KOPT-K1 (cell line): Measurements from ENCODE around the gene UVSSA.

Experiments
- H3K27ac ChIP-seq: fragments of 200-600 bp; sonication (generic); 2 replicates; pipeline ENCODE4 v1.5.1; 2016; ENCODE audit warnings: antibody characterized with exemption, mild to moderate bottlenecking, low read depth, low read length; ENCODE audit not compliant: poor library complexity, severe bottlenecking
- H3K36me3 ChIP-seq: fragments of 200-600 bp; sonication (generic); 2 replicates; pipeline ENCODE4 v1.5.1; 2017; ENCODE audit warnings: antibody characterized with exemption, mild to moderate bottlenecking, low read length, moderate library complexity; ENCODE audit not compliant: insufficient read depth
- H3K9me3 ChIP-seq: fragments of 200-600 bp; sonication (generic); 2 replicates; pipeline ENCODE4 v1.5.1; 2017; ENCODE audit warnings: antibody characterized with exemption, low read length, mild to moderate bottlenecking; ENCODE audit not compliant: insufficient read depth, poor library complexity, severe bottlenecking

The UVSSA gene

DNA sequence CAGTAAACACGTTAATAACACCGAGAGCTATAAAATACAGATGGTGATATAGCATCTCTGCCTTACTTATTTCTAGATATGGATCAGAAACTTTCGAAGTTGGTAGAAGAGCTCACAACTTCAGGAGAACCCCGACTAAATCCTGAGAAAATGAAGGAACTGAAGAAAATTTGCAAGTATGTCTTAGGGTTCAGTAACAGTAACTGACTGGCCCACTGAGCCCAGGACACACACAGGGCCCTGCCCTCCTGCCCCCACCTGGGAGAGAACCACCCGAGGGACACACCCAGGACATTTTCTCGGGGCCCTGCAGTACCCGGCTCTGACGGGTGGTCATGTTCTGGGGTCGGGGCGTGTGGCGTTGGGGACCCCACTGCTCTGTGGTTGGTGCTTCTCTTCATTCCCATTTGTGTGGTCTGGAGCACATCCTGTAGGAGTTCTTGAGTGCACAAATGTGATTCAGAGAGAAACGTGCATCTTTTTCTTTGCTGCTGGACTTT lies 1.1 kb downstream of the UVSSA start:
- H3K36me3 ChIP-seq = peaks cover 4% of the 10 kb centered on the region; the same call in 1 of the 2 replicates
- no peaks in the 10 kb centered on the region for H3K9me3 ChIP-seq
- H3K27ac ChIP-seq = peak overlapping the region; percentile 83

DNA sequence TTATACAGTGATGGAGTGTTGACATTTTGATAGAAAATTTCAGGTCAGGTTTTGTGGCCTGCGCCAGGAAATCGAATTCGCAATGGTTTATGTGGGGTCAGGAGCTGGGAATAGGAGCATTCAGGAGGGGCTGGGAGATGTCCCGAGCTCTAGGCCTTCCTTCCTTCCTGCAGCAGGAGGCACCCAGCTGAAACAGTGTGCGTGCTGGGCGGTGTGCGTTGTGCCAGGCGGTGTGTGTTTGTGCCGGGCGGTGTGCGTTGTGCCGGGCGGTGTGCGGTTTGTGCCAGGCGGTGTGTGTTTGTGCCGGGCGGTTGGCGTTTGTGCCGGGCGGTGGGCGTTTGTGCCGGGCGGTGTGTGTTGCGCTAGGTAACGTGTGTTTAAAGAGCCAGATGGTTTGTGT lies 1.7 kb downstream of the UVSSA start:
- Histone ChIP-seq H3K9me3 (no peaks in the 10 kb centered on the region), H3K27ac (no peak overlapping the region), H3K36me3 (peaks cover 4% of the 10 kb centered on the region; the same call in 1 of the 2 replicates)

DNA sequence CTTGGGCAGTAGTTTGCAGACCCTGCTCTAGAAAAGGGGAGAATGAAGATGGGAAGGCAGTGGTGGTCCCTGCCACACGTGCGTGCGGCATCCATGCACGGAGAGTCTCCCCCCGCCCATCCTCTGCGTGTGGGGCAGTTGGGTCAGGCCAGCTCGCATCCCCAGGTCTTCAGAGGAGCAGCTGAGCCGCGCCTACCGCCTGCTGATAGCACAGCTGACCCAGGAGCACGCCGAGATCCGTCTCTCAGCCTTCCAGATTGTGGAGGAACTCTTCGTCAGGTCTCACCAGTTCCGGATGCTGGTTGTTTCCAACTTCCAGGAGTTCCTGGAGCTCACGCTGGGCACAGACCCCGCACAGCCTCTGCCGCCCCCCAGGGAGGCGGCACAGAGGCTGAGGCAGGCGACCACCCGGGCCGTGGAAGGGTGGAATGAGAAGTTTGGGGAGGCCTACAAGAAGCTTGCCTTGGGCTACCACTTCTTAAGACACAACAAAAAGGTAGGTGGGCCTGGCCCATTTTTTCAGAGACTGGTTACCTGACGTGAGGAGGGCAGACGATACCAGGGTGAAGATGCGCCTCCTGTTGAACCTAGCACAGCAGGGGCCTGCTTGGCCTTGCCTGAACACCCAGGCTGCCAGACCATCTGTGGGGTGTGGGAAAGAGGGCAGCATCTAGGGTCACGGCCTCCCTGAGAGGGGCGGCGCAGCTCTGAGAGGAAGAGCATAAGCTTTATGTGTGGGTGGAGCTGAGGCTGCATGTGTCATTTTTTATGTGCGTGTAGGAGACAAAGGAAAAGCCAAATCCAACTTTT lies 2.6 kb downstream of the UVSSA start:
- Histone ChIP-seq H3K36me3 (peaks cover 4% of the 10 kb centered on the region; the same call in 1 of the 2 replicates), H3K27ac (no peak overlapping the region), H3K9me3 (no peaks in the 10 kb centered on the region)

DNA sequence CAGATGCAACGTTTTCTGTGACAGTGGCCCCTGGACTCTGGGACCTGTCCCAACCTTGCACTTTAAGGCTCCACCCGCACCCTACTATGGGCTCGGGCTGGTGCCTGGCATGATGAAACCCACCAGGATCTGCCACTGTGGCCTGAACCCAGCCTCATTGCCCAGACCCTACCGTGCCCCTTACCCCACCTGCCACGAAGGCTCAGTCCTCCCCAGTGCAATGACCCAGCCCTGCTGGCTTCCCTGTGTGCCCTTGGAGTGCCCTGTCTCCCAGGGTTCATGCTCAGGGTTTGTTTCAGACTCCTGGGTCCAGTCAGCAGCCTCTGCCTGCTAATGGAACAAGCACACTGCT lies 3.1 kb downstream of the UVSSA start:
- H3K9me3 ChIP-seq = no peaks in the 10 kb centered on the region
- H3K36me3 ChIP-seq = peaks cover 4% of the 10 kb centered on the region; the same call in 1 of the 2 replicates
- no peak overlapping the region for H3K27ac ChIP-seq

DNA sequence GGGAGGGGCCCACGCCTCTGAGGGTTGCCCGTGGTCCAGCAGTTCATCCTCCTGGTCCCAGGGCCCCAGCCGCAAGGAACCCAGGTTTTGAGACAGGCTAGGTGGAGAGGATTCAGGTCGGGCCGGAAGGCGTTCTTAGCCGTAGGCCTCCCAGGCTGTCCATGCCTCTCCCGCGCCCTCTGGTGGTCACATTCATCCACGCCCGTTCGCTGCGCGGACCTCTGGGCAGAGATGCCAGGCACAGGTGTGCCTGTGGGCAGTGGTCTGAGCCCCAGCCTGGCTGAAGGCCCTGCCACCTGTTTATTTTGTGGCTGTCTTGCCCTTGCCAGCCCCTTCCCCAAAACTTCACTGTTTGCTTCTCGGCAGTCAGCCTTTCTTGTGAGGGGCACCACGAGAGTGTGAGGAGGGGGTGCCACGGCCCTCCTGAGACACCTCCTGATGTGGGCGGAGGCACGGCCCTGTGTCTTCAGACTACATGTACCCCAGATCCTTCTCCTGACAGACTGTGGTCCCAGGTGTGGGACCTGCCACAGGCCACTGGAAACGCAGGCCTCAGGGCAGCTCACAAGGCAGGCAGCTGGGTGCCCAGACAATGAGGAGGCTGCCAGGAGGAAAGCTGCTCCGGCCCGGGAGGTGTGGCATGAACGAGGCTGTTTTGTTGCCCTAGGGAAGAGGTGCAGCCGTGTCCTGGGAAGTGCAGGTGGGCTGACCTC lies 5.0 kb downstream of the UVSSA start:
- Histone ChIP-seq H3K9me3 (no peaks in the 10 kb centered on the region), H3K36me3 (peaks cover 10% of the 10 kb centered on the region), H3K27ac (no peak overlapping the region)

DNA sequence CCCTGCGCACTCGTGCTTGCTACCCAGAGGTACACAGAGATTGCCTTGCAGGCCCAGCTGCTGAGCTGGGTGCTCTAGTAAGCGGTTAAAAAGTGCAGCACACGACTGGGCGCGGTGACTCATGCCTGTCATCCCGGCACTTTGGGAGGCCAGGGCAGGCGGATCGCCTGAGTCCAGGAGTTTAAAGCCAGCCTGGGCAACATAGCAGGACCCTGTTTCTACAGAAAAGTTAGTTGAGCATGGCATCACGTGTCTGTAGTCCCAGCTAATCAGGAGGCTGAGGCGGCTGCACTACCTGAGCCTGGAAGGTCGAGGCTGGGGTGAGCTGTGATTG lies 5.5 kb downstream of the UVSSA start:
- Histone ChIP-seq H3K27ac (no peak overlapping the region), H3K36me3 (peaks cover 10% of the 10 kb centered on the region), H3K9me3 (no peaks in the 10 kb centered on the region)

DNA sequence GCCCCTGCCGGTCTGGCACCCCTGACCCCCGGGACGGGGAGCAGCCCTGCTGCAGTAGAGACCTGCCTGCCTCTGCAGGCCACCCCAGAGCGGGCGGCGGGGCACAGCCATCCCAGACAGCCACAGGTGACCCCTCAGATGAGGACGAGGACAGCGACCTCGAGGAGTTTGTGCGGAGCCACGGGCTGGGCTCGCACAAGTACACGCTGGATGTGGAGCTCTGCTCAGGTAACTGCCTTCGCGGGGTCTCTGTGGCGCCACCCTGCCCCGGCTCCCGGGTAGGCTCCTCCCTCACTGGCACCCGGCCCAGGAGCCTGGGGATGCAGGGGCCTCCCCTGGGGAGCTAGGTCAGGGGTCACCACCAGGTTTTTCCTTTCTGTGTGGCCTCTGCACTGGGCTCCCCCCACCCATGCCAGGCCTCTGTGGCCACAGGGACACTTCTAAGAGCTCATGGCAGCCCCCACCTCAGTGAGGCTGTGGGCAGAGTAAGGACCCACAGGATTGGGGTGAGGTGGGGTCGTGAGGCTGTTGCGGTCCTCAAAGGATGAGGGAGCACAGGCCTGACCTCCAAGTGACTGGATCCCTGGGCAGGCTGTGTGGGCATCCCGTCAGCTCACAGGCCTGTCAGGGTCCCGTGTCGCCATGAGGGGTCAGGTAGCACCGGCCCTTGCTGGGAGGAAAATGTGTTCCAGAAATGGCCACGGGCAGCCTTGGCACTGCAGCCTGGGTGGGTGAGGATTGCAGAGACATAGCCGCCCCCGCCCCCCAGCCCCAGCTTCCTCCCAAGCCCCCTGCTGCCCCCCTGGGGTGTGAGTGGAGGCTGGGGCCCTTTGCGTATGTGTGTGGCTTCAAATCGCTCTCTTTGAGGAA lies 6.4 kb downstream of the UVSSA start:
- Histone ChIP-seq H3K27ac (no peak overlapping the region), H3K9me3 (no peaks in the 10 kb centered on the region), H3K36me3 (peaks cover 10% of the 10 kb centered on the region)

DNA sequence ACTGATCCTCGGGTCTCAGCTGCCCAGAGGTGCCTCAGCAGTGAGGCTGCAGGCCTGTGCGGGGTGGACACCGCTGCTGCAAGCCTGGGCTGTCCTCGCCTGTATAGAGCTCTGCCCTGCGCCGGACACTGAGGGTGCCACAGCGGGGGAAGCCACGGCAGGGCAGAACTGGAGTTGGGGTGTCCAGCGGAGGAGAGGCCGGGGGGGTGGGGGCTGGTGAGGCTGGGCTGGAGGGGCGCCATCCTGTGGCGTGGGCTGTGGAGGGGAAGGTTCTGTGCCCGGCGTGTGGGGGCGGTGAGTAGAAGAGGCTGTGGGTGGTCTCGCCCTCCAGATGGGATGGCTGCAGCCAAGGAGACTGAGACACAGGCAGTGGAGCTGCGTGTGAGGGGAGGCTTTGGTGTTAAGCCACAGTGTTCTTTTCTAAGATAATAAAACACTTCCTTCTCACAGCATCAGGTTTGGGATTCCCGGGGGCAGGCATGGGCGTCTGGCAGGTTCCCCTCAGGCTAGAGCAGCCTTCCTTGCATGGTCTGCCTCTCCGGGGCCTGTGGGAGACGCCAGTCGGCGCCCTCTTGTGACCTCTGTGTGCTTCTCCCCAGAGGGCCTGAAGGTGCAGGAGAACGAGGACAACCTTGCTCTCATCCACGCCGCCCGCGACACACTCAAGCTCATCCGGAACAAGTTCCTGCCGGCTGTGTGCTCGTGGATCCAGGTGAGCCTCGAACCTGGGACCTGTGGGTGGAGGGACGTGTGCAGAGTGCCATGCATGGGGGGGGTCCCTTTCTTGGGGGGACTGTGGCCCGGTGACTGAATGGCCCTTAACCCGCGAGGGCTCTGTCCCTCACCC lies 7.4 kb downstream of the UVSSA start:
- Histone ChIP-seq H3K36me3 (peaks cover 10% of the 10 kb centered on the region), H3K9me3 (no peaks in the 10 kb centered on the region), H3K27ac (no peak overlapping the region)

DNA sequence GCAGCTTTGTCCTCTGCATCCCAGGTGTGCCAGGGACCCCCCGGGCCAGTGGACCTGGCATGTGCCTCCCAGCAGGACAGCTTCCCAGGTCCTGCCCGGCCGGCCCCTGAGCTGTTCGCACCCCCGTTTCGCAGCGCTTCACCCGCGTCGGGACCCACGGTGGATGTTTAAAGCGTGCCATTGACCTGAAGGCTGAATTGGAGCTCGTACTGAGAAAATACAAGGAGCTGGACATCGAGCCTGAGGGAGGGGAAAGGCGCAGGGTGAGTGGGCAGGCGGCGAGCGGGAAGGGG lies 7.9 kb downstream of the UVSSA start:
- H3K9me3 ChIP-seq = no peaks in the 10 kb centered on the region
- H3K27ac ChIP-seq = no peak overlapping the region
- H3K36me3 ChIP-seq = peaks cover 10% of the 10 kb centered on the region

DNA sequence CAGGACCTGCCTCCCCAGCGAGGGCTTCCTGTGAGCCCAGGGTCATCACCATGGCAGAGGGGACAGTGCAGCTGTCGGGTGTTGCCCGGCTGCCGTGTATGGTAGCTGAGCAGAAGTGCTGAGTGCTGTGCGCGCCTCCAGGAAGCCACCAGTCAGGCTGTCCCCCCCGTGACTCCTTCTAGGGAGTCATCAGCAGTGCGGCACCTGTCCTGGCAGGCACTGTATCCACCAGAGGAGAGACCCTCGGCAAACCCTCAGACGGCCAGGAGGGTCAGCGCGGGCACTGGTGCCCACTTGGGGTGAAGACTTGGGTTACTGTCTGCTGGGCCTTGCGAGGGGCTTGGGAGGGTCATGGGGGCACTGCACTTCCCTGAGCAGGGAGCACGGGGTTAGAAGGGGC lies 8.4 kb downstream of the UVSSA start:
- peaks cover 10% of the 10 kb centered on the region for H3K36me3 ChIP-seq
- H3K9me3 ChIP-seq = no peaks in the 10 kb centered on the region
- H3K27ac ChIP-seq = no peak overlapping the region

DNA sequence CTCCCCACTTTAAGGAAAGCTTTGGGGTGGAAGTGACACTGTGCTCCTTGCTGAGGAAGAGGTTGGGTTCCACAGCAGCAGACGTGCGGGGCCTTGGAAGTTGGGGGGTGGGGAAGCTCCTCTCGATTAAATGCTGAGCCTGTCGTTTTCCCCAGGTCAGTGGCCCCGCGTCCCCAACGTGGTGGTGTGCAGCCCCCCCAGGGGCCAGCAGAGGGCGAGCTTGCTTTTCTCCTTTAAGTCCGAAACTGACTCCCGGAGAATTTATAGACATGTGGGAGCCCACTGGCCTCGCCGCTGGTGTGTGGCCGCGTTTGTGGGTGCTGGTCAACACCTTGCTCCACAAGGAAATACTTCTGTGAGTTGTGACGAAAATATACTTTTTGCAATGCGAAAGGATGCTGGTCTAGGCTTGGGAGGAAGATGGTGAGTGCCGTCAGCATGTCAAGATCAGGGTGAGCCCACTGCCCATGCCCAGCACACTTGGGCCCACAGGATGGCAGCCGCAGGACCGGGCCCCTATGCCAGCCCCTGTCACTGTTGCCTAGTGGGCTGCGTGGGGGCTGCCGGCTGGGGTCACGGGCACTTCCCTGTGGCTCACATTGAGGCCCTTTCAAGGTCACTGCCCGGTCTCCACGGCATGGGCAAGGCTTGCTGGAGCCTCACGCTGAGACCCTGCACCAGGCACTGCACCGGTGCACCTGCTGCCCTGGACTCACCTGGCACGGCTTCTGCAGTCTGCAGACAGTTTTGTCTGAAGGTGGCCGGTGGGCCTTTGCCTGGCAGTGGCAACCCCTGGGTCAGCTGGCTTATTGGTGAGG lies 9.4 kb downstream of the UVSSA start:
- no peaks in the 10 kb centered on the region for H3K9me3 ChIP-seq
- H3K36me3 ChIP-seq = peaks cover 10% of the 10 kb centered on the region
- no peak overlapping the region for H3K27ac ChIP-seq

DNA sequence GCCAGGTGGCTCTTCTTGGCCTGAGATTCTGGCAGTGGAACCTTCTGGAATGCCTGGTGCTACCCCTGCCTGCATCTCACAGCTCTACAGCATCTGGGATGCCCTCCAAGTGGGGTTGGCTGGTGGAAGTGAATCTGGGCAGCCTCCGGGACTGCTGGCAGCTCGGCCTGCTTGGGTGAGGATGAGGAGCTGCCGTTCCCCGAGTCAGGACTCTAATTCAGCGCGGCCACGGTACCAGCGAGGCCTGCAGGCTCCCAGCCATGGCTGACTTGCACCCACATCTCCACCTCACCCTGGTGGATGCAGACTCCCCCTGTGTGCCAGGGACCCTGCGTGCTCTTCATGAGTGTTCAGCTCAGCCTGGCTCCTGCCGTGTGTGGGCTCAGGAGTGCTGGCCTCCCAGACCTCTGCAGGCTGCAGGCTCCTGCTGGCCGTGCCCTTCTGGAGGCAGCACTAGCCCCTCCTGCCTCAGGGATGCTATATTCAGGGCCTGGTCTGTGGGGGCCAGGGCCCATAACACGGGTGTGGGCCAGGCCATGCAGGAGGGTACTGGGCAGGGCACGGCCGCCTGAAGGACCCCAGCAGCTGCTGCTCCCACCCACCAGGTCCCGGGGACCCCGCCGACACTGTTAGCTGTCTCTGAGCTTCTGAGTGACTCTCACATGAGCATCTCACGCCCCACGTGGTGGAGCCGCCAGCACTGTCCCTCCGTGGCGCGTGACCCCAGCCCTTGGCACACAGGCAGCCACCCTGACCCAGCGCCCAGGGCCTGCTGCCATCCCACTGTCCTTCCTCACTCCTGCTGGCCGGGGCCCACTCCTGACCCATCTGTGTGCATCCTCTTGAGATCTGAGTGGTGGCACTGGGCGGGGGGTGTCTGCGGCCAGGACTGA lies 10.6 kb downstream of the UVSSA start:
- Histone ChIP-seq H3K36me3 (peaks cover 9% of the 10 kb centered on the region), H3K9me3 (no peaks in the 10 kb centered on the region), H3K27ac (no peak overlapping the region)
